Left renal pelvis (tissue), 4 donors: ENCODE results near the gene MTMR3. TPM values are rescaled to one million over a fixed set of nuclear protein-coding genes. Genes with fewer than 3 reads are reported as not detected.
"Not testable (repeated sequence)": the region's sequence is repeated elsewhere in the genome, so short reads cannot be mapped to it uniquely, and the experiment has no call there.

Source experiments
- DNase-seq, 4 donors: peaks; one replicate each; pipeline ENCODE4 v3.0.0-alpha.2; 2013; ENCODE audit warnings: low read depth in 4 of 4, low spot score in 3 of 4
- polyA plus RNA-seq, 4 donors: library from polyadenylated mRNA; unstranded; fragments of 120-200 nt; gene quantifications; one replicate each; pipeline ENCODE4 v1.2.1, GENCODE V29; 2013; ENCODE audit not compliant: insufficient read length in 4 of 4

The MTMR3 gene
- polyA plus RNA-seq, 4 donors: 32.8 to 50.5 (median 33.6) TPM

GRCh38 chr22:29956680-29957079, 73.7 kb downstream of the MTMR3 start:
- DNase-seq: no peak

GRCh38 chr22:29958170-29958569, 75.2 kb downstream of the MTMR3 start:
- no peak for DNase-seq

GRCh38 chr22:29964776-29965175, 81.8 kb downstream of the MTMR3 start:
- DNase-seq: no peak

- DNase-seq: no peak
These were observed 84.5 kb downstream of the MTMR3 start for GRCh38 chr22:29967461-29967860.

GRCh38 chr22:29971607-29972006, 88.6 kb downstream of the MTMR3 start:
- no peak for DNase-seq

GRCh38 chr22:29972121-29972520, 89.1 kb downstream of the MTMR3 start:
- no peak for DNase-seq

- DNase-seq: no peak
These were observed 90.3 kb downstream of the MTMR3 start for GRCh38 chr22:29973269-29973668.

GRCh38 chr22:29973680-29974079, 90.7 kb downstream of the MTMR3 start:
- not testable (repeated sequence) for DNase-seq

GRCh38 chr22:29975494-29975893, 92.5 kb downstream of the MTMR3 start:
- DNase-seq: no peak

GRCh38 chr22:29977107-29977506, 94.1 kb downstream of the MTMR3 start:
- DNase-seq: no peak

GRCh38 chr22:29979777-29980321, 96.9 kb downstream of the MTMR3 start:
- no peak for DNase-seq

GRCh38 chr22:29983296-29983917, 100.4 kb downstream of the MTMR3 start:
- DNase-seq: no peak

GRCh38 chr22:29985912-29986311, 102.9 kb downstream of the MTMR3 start:
- no peak for DNase-seq

- DNase-seq: no peak
These were observed 104.2 kb downstream of the MTMR3 start for GRCh38 chr22:29987137-29987536.

- no peak for DNase-seq
These were observed 105.7 kb downstream of the MTMR3 start for GRCh38 chr22:29988719-29989118.

- DNase-seq: no peak
These were observed 106.5 kb downstream of the MTMR3 start for GRCh38 chr22:29989446-29989845.

GRCh38 chr22:29992341-29993275, 109.6 kb downstream of the MTMR3 start:
- peak in 1 of 4 donors; percentile 30 for DNase-seq

GRCh38 chr22:29994027-29994715, 111.2 kb downstream of the MTMR3 start:
- no peak for DNase-seq

- DNase-seq: no peak
These were observed 112.0 kb downstream of the MTMR3 start for GRCh38 chr22:29994943-29995342.

GRCh38 chr22:29997107-29997506, 114.1 kb downstream of the MTMR3 start:
- DNase-seq: no peak

GRCh38 chr22:29997516-29997915, 114.5 kb downstream of the MTMR3 start:
- no peak for DNase-seq
